Measurements from ENCODE around the gene MACC1. TPM values are rescaled to one million over a fixed set of nuclear protein-coding genes. Genes with fewer than 3 reads are reported as not detected.

Gene MACC1
- total RNA-seq, 1 donor from 2014 or later = 0.12 TPM

- H3K4me1 Mint-ChIP-seq = no peaks in the 10 kb centered on the region
- TF ChIP-seq, protein P1, sequence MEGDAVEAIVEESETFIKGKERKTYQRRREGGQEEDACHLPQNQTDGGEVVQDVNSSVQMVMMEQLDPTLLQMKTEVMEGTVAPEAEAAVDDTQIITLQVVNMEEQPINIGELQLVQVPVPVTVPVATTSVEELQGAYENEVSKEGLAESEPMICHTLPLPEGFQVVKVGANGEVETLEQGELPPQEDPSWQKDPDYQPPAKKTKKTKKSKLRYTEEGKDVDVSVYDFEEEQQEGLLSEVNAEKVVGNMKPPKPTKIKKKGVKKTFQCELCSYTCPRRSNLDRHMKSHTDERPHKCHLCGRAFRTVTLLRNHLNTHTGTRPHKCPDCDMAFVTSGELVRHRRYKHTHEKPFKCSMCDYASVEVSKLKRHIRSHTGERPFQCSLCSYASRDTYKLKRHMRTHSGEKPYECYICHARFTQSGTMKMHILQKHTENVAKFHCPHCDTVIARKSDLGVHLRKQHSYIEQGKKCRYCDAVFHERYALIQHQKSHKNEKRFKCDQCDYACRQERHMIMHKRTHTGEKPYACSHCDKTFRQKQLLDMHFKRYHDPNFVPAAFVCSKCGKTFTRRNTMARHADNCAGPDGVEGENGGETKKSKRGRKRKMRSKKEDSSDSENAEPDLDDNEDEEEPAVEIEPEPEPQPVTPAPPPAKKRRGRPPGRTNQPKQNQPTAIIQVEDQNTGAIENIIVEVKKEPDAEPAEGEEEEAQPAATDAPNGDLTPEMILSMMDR (conservative IDR thresholded peaks at IDR 0.05) = no peak
- no peak overlapping the region for H3K4me3 Mint-ChIP-seq
- peak overlapping the region; percentile 79 for H3K27ac Mint-ChIP-seq (ENCODE audit: unreplicated experiment)
- H3K27me3 Mint-ChIP-seq (ENCODE audit: low read depth) = no peaks in the 10 kb centered on the region
- DNase-seq (ENCODE audit: low read depth, low spot score) = no peak
- H3K9me3 Mint-ChIP-seq = peaks cover 2% of the 10 kb centered on the region
- no peaks in the 10 kb centered on the region for H3K36me3 Mint-ChIP-seq (ENCODE audit: low read depth)
These were observed 52.1 kb downstream of the MACC1 start for GRCh38 chr7:20165146-20165510.

DNA sequence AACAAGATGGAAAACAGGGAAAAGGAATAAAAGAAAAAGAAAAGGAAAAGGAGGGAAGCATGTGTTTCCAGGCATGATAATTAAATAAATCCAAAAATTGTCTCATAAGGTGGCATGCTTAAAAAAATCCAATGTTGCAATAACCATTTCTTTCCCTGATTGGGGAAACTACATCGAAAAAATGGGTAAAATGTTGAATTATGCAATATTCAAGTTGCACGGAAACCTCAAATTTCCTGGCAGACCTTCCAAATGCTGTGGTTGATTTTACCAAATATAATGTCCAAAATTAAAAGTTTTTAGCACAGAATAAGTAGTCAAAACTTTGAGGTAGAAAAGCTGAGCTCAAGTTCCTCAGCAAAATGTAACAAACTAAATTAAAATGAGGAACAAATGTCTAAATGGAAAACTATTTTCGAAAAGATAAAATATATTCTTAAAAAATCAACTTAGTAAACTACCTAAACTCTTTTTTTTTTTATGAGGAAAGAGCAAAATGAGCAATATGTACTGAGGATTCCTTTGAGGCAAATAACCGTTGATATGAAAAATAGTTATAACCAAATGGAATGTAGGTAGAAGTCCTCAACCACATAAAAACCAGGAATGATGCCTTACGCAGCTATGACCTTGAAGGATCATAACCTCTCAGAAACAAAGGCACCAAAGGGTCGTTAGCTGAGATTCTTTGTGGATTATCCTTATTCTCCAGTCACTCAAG, 52.6 kb downstream of the MACC1 start:
- Mint-ChIP-seq H3K36me3 (ENCODE audit: low read depth) (no peaks in the 10 kb centered on the region), H3K4me1 (peaks cover 4% of the 10 kb centered on the region), H3K4me3 (no peak overlapping the region), H3K27ac (ENCODE audit: unreplicated experiment) (no peak overlapping the region), H3K9me3 (no peaks in the 10 kb centered on the region), H3K27me3 (ENCODE audit: low read depth) (no peaks in the 10 kb centered on the region)
- TF ChIP-seq, protein P1 (conservative IDR thresholded peaks at IDR 0.05) = no peak
- DNase-seq (ENCODE audit: low read depth, low spot score) = no peak

GRCh38 chr7:20162665-20163064, 54.5 kb downstream of the MACC1 start:
- no peak overlapping the region for H3K27ac Mint-ChIP-seq (ENCODE audit: unreplicated experiment)
- H3K27me3 Mint-ChIP-seq (ENCODE audit: low read depth) = no peaks in the 10 kb centered on the region
- peaks cover 20% of the 10 kb centered on the region for H3K4me1 Mint-ChIP-seq
- H3K4me3 Mint-ChIP-seq = no peak overlapping the region
- DNase-seq (ENCODE audit: low read depth, low spot score) = no peak
- no peaks in the 10 kb centered on the region for H3K36me3 Mint-ChIP-seq (ENCODE audit: low read depth)
- H3K9me3 Mint-ChIP-seq = no peaks in the 10 kb centered on the region
- TF ChIP-seq, protein P1 (conservative IDR thresholded peaks at IDR 0.05) = no peak

DNA sequence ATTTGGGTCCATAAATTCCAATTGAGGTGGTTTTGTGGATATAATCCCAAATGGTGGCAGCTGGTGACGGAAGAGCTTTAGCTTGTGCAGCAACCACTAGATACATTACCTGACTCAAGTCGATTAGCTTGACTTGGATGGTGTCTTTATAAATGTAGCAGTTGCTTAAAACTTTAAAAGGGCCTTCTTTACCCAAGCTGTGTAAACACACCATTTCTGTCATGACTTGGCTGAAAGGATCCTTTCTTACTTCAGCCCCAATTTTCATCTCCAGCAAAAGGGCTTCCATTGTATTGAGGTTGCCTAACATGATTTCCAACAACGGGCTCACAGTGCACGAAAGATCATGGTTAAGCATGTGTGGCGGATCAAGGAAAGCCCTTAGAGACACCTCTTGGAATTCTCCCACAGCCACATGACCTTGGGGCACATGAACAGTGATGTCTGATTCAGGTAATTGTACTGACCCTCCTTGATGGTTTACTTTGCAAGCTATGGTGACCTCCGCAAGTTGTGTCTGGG, 57.9 kb downstream of the MACC1 start:
- TF ChIP-seq, protein P1 (conservative IDR thresholded peaks at IDR 0.05) = no peak
- Mint-ChIP-seq H3K4me1 (peaks cover 20% of the 10 kb centered on the region), H3K36me3 (ENCODE audit: low read depth) (no peaks in the 10 kb centered on the region), H3K27ac (ENCODE audit: unreplicated experiment) (peak overlapping the region; percentile 8), H3K4me3 (no peak overlapping the region), H3K27me3 (ENCODE audit: low read depth) (no peaks in the 10 kb centered on the region), H3K9me3 (no peaks in the 10 kb centered on the region)
- no peak for DNase-seq (ENCODE audit: low read depth, low spot score)

DNA sequence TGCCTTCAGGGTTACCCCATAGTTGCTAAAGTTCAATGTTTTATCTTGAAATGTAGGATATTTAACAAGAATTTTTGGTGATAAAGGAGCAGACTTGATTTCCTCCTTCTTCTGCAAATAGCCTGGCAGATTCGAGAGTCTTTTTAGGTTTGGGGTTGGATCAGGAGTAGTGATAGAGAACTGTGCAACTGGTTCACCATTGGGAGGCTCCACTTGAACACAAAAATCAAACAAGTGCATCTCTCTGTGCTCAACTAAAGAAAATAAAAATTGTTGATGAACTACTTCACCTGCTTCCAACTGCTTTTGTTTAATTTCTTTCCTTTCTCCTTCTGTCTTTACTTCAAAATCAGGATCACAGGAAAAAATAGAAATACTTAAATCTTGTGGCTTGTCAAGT, 58.5 kb downstream of the MACC1 start:
- Mint-ChIP-seq H3K4me1 (peaks cover 20% of the 10 kb centered on the region), H3K27ac (ENCODE audit: unreplicated experiment) (no peak overlapping the region), H3K9me3 (no peaks in the 10 kb centered on the region), H3K36me3 (ENCODE audit: low read depth) (no peaks in the 10 kb centered on the region), H3K27me3 (ENCODE audit: low read depth) (no peaks in the 10 kb centered on the region), H3K4me3 (no peak overlapping the region)
- no peak for DNase-seq (ENCODE audit: low read depth, low spot score)
- TF ChIP-seq, protein P1 (conservative IDR thresholded peaks at IDR 0.05) = no peak

All from neural crest cell (in vitro differentiated cells).